RWPE1 (cell line): ENCODE results near the gene BMI1.

Experiments
- CTCF ChIA-PET: fragments of 350-600 bp; sonication (Branson Sonifier 250); formaldehyde crosslinking; extraction: SDS; loops from one replicate; lab custom pipeline; 2021; lab: Yijun Ruan, JAX
- POLR2A ChIA-PET: fragments of 400-600 bp; formaldehyde crosslinking; extraction: SDS; loops from one replicate; lab custom pipeline; 2020; ENCODE audit warnings: antibody characterized with exemption; ENCODE audit not compliant: low non-redundant PET; lab: Yijun Ruan, JAX
- DNase-seq: peaks from one replicate; pipeline ENCODE4 v3.0.0; 2012; ENCODE audit warnings: low spot score
- H3K27ac ChIP-seq: fragments of 450-650 bp; 2 replicates; pipeline ENCODE4 v1.5.1; 2017
- TF ChIP-seq, protein P1 (sequence below): fragments of 450-650 bp; conservative IDR thresholded peaks from 2 replicates; pipeline ENCODE4 v1.5.1; 2017; ENCODE audit warnings: low read depth, mild to moderate bottlenecking

BMI1 gene

GRCh38 chr10:22310928-22311327, 10.0 kb upstream of the BMI1 start:
- TF ChIP-seq, protein P1, sequence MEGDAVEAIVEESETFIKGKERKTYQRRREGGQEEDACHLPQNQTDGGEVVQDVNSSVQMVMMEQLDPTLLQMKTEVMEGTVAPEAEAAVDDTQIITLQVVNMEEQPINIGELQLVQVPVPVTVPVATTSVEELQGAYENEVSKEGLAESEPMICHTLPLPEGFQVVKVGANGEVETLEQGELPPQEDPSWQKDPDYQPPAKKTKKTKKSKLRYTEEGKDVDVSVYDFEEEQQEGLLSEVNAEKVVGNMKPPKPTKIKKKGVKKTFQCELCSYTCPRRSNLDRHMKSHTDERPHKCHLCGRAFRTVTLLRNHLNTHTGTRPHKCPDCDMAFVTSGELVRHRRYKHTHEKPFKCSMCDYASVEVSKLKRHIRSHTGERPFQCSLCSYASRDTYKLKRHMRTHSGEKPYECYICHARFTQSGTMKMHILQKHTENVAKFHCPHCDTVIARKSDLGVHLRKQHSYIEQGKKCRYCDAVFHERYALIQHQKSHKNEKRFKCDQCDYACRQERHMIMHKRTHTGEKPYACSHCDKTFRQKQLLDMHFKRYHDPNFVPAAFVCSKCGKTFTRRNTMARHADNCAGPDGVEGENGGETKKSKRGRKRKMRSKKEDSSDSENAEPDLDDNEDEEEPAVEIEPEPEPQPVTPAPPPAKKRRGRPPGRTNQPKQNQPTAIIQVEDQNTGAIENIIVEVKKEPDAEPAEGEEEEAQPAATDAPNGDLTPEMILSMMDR: no peak
- no peak overlapping the region for H3K27ac ChIP-seq
- ChIA-PET CTCF (no interaction called here), POLR2A (no interaction called here)
- DNase-seq: no peak

GRCh38 chr10:22314852-22315251, 6.0 kb upstream of the BMI1 start:
- DNase-seq: no peak
- H3K27ac ChIP-seq: no peak overlapping the region
- CTCF ChIA-PET: interaction anchor here (0.9 kb wide), 1 partner anchor 10 kb away, joined by 3 read pairs; no protein-coding TSS in a partner anchor
- POLR2A ChIA-PET: no interaction called here
- TF ChIP-seq, protein P1: no peak

DNA sequence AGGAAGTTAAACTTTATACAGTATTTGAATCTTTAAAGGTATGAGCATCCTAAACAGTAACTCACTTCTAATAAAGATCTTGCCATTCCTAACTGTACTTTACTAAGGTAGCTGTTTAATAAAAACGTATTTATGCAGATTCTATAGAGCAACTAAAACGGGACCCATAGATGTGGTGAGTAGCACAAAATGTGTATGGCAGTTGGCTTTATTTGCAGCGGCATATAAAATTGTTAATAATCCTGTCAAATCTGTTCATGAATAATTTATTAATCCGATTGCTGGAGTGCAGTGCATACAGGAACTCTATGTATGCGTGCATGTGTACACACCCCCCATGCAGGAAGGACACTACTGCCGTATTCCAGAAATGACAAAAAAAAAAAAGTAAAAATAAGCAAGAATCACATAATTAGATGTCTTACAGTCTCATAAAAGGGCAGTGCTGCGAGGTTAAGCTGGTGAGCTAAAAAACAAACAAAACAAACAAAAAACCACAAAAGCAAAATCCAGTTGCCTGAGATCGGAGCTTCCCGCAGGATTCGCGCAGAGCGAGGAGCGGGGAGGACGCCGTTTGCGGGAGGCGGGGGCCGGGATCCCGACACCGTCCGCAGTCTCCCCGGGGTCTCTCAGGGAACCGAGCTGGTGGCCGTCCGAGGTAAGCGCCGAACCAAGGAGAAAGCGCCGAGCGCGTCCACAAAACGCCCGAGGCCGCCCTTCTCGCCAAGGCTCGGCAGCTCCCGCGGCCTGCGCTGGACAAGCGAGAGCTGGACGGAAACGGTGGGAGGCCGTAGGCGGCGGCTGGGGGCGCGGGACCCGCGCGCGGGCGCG, 5.2 kb upstream of the BMI1 start:
- ChIA-PET POLR2A (interaction anchor here (0.6 kb wide), 3 partner anchors 114 to 1105 kb away, joined by 3 to 10 read pairs (median 5); no protein-coding TSS in a partner anchor), CTCF (interaction anchor here (0.6 to 1.0 kb wide), 4 partner anchors 8 to 358 kb away, joined by 3 read pairs; no protein-coding TSS in a partner anchor)
- TF ChIP-seq, protein P1: no peak
- DNase-seq: peak; percentile 36
- peak overlapping the region; percentile 96 for H3K27ac ChIP-seq

GRCh38 chr10:22316286-22317075, 4.4 kb upstream of the BMI1 start, which contains the start of gene COMMD3:
Gene COMMD3, plus strand, starts transcription at chr10:22316388. Its CDS starts 30 bp downstream, at chr10:22316418.
- CTCF ChIA-PET: interaction anchor here (0.6 to 1.0 kb wide), 3 partner anchors 9 to 358 kb away, joined by 3 read pairs; no protein-coding TSS in a partner anchor
- peak; percentile 62 for DNase-seq
- POLR2A ChIA-PET: interaction anchor here (0.6 kb wide), 2 partner anchors 113 to 239 kb away, joined by 3 to 5 read pairs; no protein-coding TSS in a partner anchor
- TF ChIP-seq, protein P1: no peak
- H3K27ac ChIP-seq: peak within 1 kb of the TSS; percentile 96

GRCh38 chr10:22317076-22317370, 3.9 kb upstream of the BMI1 start:
- peak overlapping the region; percentile 96 for H3K27ac ChIP-seq
- POLR2A ChIA-PET: no interaction called here
- TF ChIP-seq, protein P1: no peak
- no peak for DNase-seq
- CTCF ChIA-PET: interaction anchor here (1.0 kb wide), 1 partner anchor 9 kb away, joined by 3 read pairs; no protein-coding TSS in a partner anchor
